ENCODE data around the gene RAB11FIP4. TPM values are rescaled to one million over a fixed set of nuclear protein-coding genes. Genes with fewer than 3 reads are reported as not detected.

RAB11FIP4 gene
- polyA plus RNA-seq, 1 of the 3 experiments (the other 2 are of a cell fraction) = 9.4 TPM

DNA sequence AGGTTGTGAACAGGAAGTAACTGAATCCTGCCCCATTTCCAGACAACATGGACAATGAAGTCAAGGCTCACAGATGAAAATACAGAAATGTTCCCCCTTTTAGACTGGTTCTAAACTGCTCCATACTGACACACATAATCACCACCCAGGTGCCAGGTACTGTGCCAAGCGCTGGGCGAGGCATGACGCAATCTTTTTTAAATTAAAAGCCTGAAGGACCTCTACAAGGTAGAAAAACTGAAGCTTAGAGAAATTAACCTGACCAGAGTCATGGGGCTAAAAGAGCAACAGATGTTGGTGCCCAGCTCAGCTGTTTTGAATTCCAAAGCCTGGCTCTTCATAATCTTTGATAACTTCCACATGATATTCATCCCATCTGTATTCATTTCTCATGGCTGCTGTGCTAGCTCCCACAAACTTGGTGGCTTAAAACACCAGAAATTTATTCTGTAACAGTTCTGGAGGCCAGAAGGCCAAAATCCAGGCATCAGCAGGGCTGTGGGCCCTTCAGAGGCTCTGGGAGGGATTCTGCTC is 4.9 kb upstream of the RAB11FIP4 start:
- H3K27me3 ChIP-seq (ENCODE audit: insufficient read depth) = no peaks in the 10 kb centered on the region
- no peaks in the 10 kb centered on the region for H3K79me2 ChIP-seq (ENCODE audit: insufficient read depth)
- TF ChIP-seq RCOR1 (IDR thresholded peaks at IDR 0.05; ENCODE audit: low read length) (0 out of 2 replicates have a peak, but pooled peaks have one; percentile 13), MXI1 (IDR thresholded peaks at IDR 0.05; ENCODE audit: low read depth, low read length) (no peak), EP300 (IDR thresholded peaks at IDR 0.05; ENCODE audit: borderline replicate concordance in 1 of 2, low read depth in 1 of 2, low read length in 1 of 2) (no peak), RXRA (IDR thresholded peaks at IDR 0.05; ENCODE audit: borderline replicate concordance, low read depth) (no peak), CHD2 (IDR thresholded peaks at IDR 0.05; ENCODE audit: low read length, partially characterized antibody) (no peak), POLR2AphosphoS5 (IDR thresholded peaks at IDR 0.05; ENCODE audit: low read depth, low read length) (no peak), EZH2phosphoT487 (IDR thresholded peaks at IDR 0.05; ENCODE audit: borderline replicate concordance, low read depth) (no peak), TCF12 (IDR thresholded peaks at IDR 0.05) (peak; percentile 25; the same call in 1 of the 2 replicates)
- TF ChIP-seq, protein P1, sequence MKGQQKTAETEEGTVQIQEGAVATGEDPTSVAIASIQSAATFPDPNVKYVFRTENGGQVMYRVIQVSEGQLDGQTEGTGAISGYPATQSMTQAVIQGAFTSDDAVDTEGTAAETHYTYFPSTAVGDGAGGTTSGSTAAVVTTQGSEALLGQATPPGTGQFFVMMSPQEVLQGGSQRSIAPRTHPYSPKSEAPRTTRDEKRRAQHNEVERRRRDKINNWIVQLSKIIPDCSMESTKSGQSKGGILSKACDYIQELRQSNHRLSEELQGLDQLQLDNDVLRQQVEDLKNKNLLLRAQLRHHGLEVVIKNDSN (IDR thresholded peaks at IDR 0.05; ENCODE audit: borderline replicate concordance, low read depth) = no peak
- WGBS (ENCODE audit: low lambda C conversion rate) = 93% methylated on average over 3 of the region's 3 CpGs
- H3K27ac ChIP-seq (ENCODE audit: low read depth in 2 of 2, low read length in 1 of 2) = no peak overlapping the region
- no peaks in the 10 kb centered on the region for H3K9me3 ChIP-seq
- DNase-seq = no peak
- no peaks in the 10 kb centered on the region for H3K9me2 ChIP-seq
- peaks cover 7 to 9% of the 10 kb centered on the region in 2 experiments for H3K36me3 ChIP-seq (replicated peaks in 1 of 2; ENCODE audit: control insufficient read depth in 1 of 2, insufficient read depth in 2 of 2, low read length in 1 of 2)
- no peak overlapping the region for H2AFZ ChIP-seq (ENCODE audit: low read depth)
- CTCF ChIA-PET = interaction anchor here (1.2 to 6.7 kb wide), 5 partner anchors 14 to 147 kb away, joined by 3 to 127 read pairs (median 26); no protein-coding TSS in a partner anchor
- H3K4me2 ChIP-seq = no peak overlapping the region
- H3K4me3 ChIP-seq (ENCODE audit: low read depth in 2 of 2, low read length in 1 of 2) = no peak overlapping the region
- H3F3A ChIP-seq (replicated peaks; ENCODE audit: insufficient read depth) = peaks cover 13% of the 10 kb centered on the region
- POLR2A ChIA-PET = no interaction called here
- no peaks in the 10 kb centered on the region for H4K20me1 ChIP-seq (ENCODE audit: insufficient read depth)
- H3K4me1 ChIP-seq (ENCODE audit: control insufficient read depth in 1 of 2, insufficient read depth in 2 of 2, low read depth in 1 of 2, low read length in 1 of 2) = peaks cover 0 to 13% of the 10 kb centered on the region in 2 experiments; a peak in 1 of 4 replicates
- no peak overlapping the region for H3K9ac ChIP-seq

GRCh38 chr17:31387438-31387837 is 4.0 kb upstream of the RAB11FIP4 start:
- Histone ChIP-seq H3K9me2 (no peaks in the 10 kb centered on the region), H4K20me1 (ENCODE audit: insufficient read depth) (no peaks in the 10 kb centered on the region), H3K9me3 (no peaks in the 10 kb centered on the region), H3K36me3 (replicated peaks in 1 of 2; ENCODE audit: control insufficient read depth in 1 of 2, insufficient read depth in 2 of 2, low read length in 1 of 2) (peaks cover 2 to 7% of the 10 kb centered on the region in 2 experiments), H3K79me2 (ENCODE audit: insufficient read depth) (no peaks in the 10 kb centered on the region), H3K27ac (ENCODE audit: low read depth in 2 of 2, low read length in 1 of 2) (no peak overlapping the region), H3K4me3 (ENCODE audit: low read depth in 2 of 2, low read length in 1 of 2) (no peak overlapping the region), H3K4me1 (ENCODE audit: control insufficient read depth in 1 of 2, insufficient read depth in 2 of 2, low read depth in 1 of 2, low read length in 1 of 2) (peaks cover 0 to 14% of the 10 kb centered on the region in 2 experiments; a peak in 1 of 4 replicates), H3K4me2 (no peak overlapping the region), H3F3A (replicated peaks; ENCODE audit: insufficient read depth) (peaks cover 13% of the 10 kb centered on the region), H3K9ac (no peak overlapping the region), H3K27me3 (ENCODE audit: insufficient read depth) (no peaks in the 10 kb centered on the region), H2AFZ (ENCODE audit: low read depth) (no peak overlapping the region)
- ChIA-PET CTCF (interaction anchor here (0.9 to 6.7 kb wide), 7 partner anchors 8 to 454 kb away, joined by 3 to 127 read pairs (median 26); no protein-coding TSS in a partner anchor), POLR2A (no interaction called here)
- 90% methylated on average over 12 of the region's 12 CpGs for WGBS (ENCODE audit: low lambda C conversion rate)
- no peak for DNase-seq
- no peak for TF ChIP-seq RXRA (IDR thresholded peaks at IDR 0.05; ENCODE audit: borderline replicate concordance, low read depth)
- TF ChIP-seq EP300 (IDR thresholded peaks at IDR 0.05; ENCODE audit: borderline replicate concordance in 1 of 2, low read depth in 1 of 2, low read length in 1 of 2) = no peak
- TF ChIP-seq, protein P1 (IDR thresholded peaks at IDR 0.05; ENCODE audit: borderline replicate concordance, low read depth) = no peak
- TF ChIP-seq FOXJ3 (CRISPR knock-in tag; IDR thresholded peaks at IDR 0.05) = no peak
- no peak for TF ChIP-seq GATA2 (CRISPR knock-in tag; IDR thresholded peaks at IDR 0.05)
- TF ChIP-seq MXI1 (IDR thresholded peaks at IDR 0.05; ENCODE audit: low read depth, low read length) = no peak
- no peak for TF ChIP-seq MEF2A (IDR thresholded peaks at IDR 0.05; ENCODE audit: borderline replicate concordance, low read depth)
- TF ChIP-seq MAX (IDR thresholded peaks at IDR 0.05; ENCODE audit: low read depth) = no peak
- TF ChIP-seq YY1 (IDR thresholded peaks at IDR 0.05; ENCODE audit: low read depth) = no peak
- TF ChIP-seq NRF1 (IDR thresholded peaks at IDR 0.05; ENCODE audit: low read depth, low read length) = no peak
- TF ChIP-seq FOXM1 (IDR thresholded peaks at IDR 0.05; ENCODE audit: low read depth) = no peak
- TF ChIP-seq, protein P2, sequence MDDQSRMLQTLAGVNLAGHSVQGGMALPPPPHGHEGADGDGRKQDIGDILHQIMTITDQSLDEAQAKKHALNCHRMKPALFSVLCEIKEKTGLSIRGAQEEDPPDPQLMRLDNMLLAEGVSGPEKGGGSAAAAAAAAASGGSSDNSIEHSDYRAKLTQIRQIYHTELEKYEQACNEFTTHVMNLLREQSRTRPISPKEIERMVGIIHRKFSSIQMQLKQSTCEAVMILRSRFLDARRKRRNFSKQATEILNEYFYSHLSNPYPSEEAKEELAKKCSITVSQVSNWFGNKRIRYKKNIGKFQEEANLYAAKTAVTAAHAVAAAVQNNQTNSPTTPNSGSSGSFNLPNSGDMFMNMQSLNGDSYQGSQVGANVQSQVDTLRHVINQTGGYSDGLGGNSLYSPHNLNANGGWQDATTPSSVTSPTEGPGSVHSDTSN (IDR thresholded peaks at IDR 0.05) = no peak
- TF ChIP-seq REST (IDR thresholded peaks at IDR 0.05; ENCODE audit: low read depth, low read length) = no peak
- no peak for TF ChIP-seq RFX5 (IDR thresholded peaks at IDR 0.05; ENCODE audit: low read length)
- TF ChIP-seq POLR2AphosphoS5 (IDR thresholded peaks at IDR 0.05; ENCODE audit: low read depth, low read length) = no peak
